H1 (cell line): ENCODE measurements around the gene FAU. TPM values are rescaled to one million over a fixed set of nuclear protein-coding genes. Genes with fewer than 3 reads are reported as not detected.

Experiments used
- CTCF ChIA-PET: fragments of 300-600 bp; sonication (Branson Sonifier 250); formaldehyde crosslinking; loops from one replicate; lab custom pipeline; 2021; ENCODE audit not compliant: partially characterized antibody; lab: Charles Lee
- POLR2A ChIA-PET: fragments of 300-600 bp; sonication (Branson Sonifier 250); formaldehyde crosslinking; loops from one replicate; lab custom pipeline; 2021; ENCODE audit warnings: inconsistent platforms; ENCODE audit not compliant: partially characterized antibody; lab: Charles Lee
- DNase-seq, 2 experiments: peaks; one replicate each; pipeline versions ENCODE4 v3.0.0 to v3.0.0-alpha.2; 2010 to 2022; ENCODE audit warnings: low spot score in 2 of 2, low read depth in 1 of 2, mixed read lengths in 1 of 2
- FAIRE-seq: peaks from 2 replicates; lab custom pipeline; 2011; peaks lifted over from hg19 to GRCh38; lab: Jason Lieb, UNC
- H2AFZ ChIP-seq: 2 replicates; pipeline ENCODE4 v1.8.1; 2012; ENCODE audit warnings: low read length, inconsistent platforms
- H2AK5ac ChIP-seq: 2 replicates; pipeline ENCODE4 v1.6.1; 2013; ENCODE audit warnings: low read depth, low read length
- H2BK120ac ChIP-seq: replicated peaks from 2 replicates; pipeline ENCODE3; 2013; ENCODE audit warnings: low read depth, low read length, inconsistent platforms
- H2BK12ac ChIP-seq: 2 replicates; pipeline ENCODE4 v1.6.1; 2013; ENCODE audit warnings: low read depth, low read length
- H2BK15ac ChIP-seq: 2 replicates; pipeline ENCODE4 v1.6.1; 2013; ENCODE audit warnings: low read length
- H2BK20ac ChIP-seq: 2 replicates; pipeline ENCODE4 v1.6.1; 2013; ENCODE audit warnings: low read length
- H2BK5ac ChIP-seq: 2 replicates; pipeline ENCODE4 v1.6.1; 2013; ENCODE audit warnings: low read depth, low read length
- H3K14ac ChIP-seq: 2 replicates; pipeline ENCODE4 v1.6.1; 2013; ENCODE audit warnings: inconsistent platforms; ENCODE audit not compliant: insufficient read length
- H3K18ac ChIP-seq: 2 replicates; pipeline ENCODE4 v1.6.1; 2013; ENCODE audit warnings: low read length; ENCODE audit errors: extremely low read depth
- H3K23ac ChIP-seq: 2 replicates; pipeline ENCODE4 v1.6.1; 2013; ENCODE audit warnings: inconsistent platforms; ENCODE audit not compliant: insufficient read length
- H3K23me2 ChIP-seq: 2 replicates; pipeline ENCODE4 v1.6.1; 2013; ENCODE audit warnings: low read depth, low read length
- H3K27ac ChIP-seq: 2 replicates; pipeline ENCODE4 v1.6.1; 2011; ENCODE audit warnings: low read depth, low read length, inconsistent platforms
- H3K27me3 ChIP-seq, 4 experiments: replicated peaks in 1 of 4; 1 replicate in 1 of 4; 2 replicates in 3 of 4; pipeline versions ENCODE4 v1.6.1 to v1.8.1; 2011 to 2013; ENCODE audit warnings: low read length in 3 of 4, mild to moderate bottlenecking in 3 of 4, inconsistent platforms in 2 of 4, mixed read lengths in 2 of 4, moderate library complexity in 1 of 4; ENCODE audit not compliant: control insufficient read depth in 3 of 4, insufficient read depth in 3 of 4; ENCODE audit errors: extremely low read depth in 1 of 4
- H3K36me3 ChIP-seq, 4 experiments: 2 replicates each; pipeline versions ENCODE4 v1.6.1 to v1.8.1; 2011 to 2013; ENCODE audit warnings: mild to moderate bottlenecking in 4 of 4, low read length in 3 of 4, moderate library complexity in 2 of 4, control low read depth in 1 of 4, inconsistent platforms in 1 of 4; ENCODE audit not compliant: insufficient read depth in 4 of 4, control insufficient read depth in 2 of 4
- H3K4ac ChIP-seq: replicated peaks from 2 replicates; pipeline ENCODE3; 2013; ENCODE audit warnings: low read length, low read depth, mixed read lengths, inconsistent platforms; ENCODE audit not compliant: insufficient read length
- H3K4me1 ChIP-seq, 4 experiments: replicated peaks in 1 of 4; 1 replicate in 1 of 4; 2 replicates in 3 of 4; pipeline versions ENCODE4 v1.6.1 to v1.8.1; 2011 to 2013; ENCODE audit warnings: low read length in 3 of 4, inconsistent platforms in 2 of 4, mixed read lengths in 1 of 4; ENCODE audit not compliant: insufficient read depth in 4 of 4, control insufficient read depth in 3 of 4
- H3K4me2 ChIP-seq, 2 experiments: 2 replicates each; pipeline versions ENCODE4 v1.6.1 to v1.8.1; 2011 to 2013; ENCODE audit warnings: low read depth in 2 of 2, low read length in 2 of 2, control low read depth in 1 of 2, inconsistent platforms in 1 of 2, mild to moderate bottlenecking in 1 of 2; ENCODE audit not compliant: insufficient read depth in 1 of 2
- H3K4me3 ChIP-seq, 4 experiments: fragments of 200-600, 300-600 bp in 1 of 4; sonication (generic), shearing (Covaris generic), sonication (Bioruptor Twin) in 1 of 4; 2 replicates each; pipeline versions ENCODE4 v1.5.1 to v1.8.1; 2011 to 2016; ENCODE audit warnings: low read length in 4 of 4, low read depth in 3 of 4, control low read depth in 2 of 4, inconsistent platforms in 2 of 4, mild to moderate bottlenecking in 2 of 4, mixed read lengths in 1 of 4, moderate library complexity in 1 of 4; ENCODE audit not compliant: insufficient read depth in 2 of 4; ENCODE audit errors: extremely low read depth in 1 of 4
- H3K56ac ChIP-seq: replicated peaks from 2 replicates; pipeline ENCODE3; 2013; ENCODE audit warnings: low read depth, mild to moderate bottlenecking, mixed read lengths, low read length, inconsistent platforms; ENCODE audit not compliant: insufficient read length
- H3K79me1 ChIP-seq: 2 replicates; pipeline ENCODE4 v1.6.1; 2013; ENCODE audit warnings: low read depth, low read length, control low read depth
- H3K79me2 ChIP-seq, 2 experiments: 2 replicates each; pipeline versions ENCODE4 v1.6.1 to v1.8.1; 2012 to 2013; ENCODE audit warnings: low read length in 2 of 2, mild to moderate bottlenecking in 2 of 2, inconsistent platforms in 1 of 2; ENCODE audit not compliant: insufficient read depth in 2 of 2, control insufficient read depth in 1 of 2
- H3K9ac ChIP-seq, 4 experiments: replicated peaks in 1 of 4; 1 replicate in 1 of 4; 2 replicates in 3 of 4; pipeline versions ENCODE4 v1.6.1 to v1.8.1; 2011 to 2013; ENCODE audit warnings: low read depth in 3 of 4, low read length in 3 of 4, control low read depth in 2 of 4, mild to moderate bottlenecking in 2 of 4, moderate library complexity in 2 of 4, inconsistent platforms in 1 of 4; ENCODE audit errors: extremely low read depth in 1 of 4
- H3K9me3 ChIP-seq, 2 experiments: 2 replicates each; pipeline versions ENCODE4 v1.6.1 to v1.8.1; 2012 to 2013; ENCODE audit warnings: mild to moderate bottlenecking in 2 of 2, moderate library complexity in 2 of 2, control low read depth in 1 of 2, inconsistent platforms in 1 of 2, low read depth in 1 of 2, low read length in 1 of 2, mixed read lengths in 1 of 2; ENCODE audit not compliant: insufficient read depth in 2 of 2
- H4K20me1 ChIP-seq, 2 experiments: replicated peaks in 1 of 2; 2 replicates each; pipeline versions ENCODE3 to v1.8.1; 2011 to 2013; ENCODE audit warnings: inconsistent platforms in 2 of 2, low read length in 2 of 2, mild to moderate bottlenecking in 1 of 2; ENCODE audit not compliant: insufficient read depth in 2 of 2, control insufficient read depth in 1 of 2
- H4K5ac ChIP-seq: 2 replicates; pipeline ENCODE4 v1.6.1; 2013; ENCODE audit warnings: low read length, low read depth, mixed read lengths, inconsistent platforms; ENCODE audit not compliant: insufficient read length
- H4K8ac ChIP-seq: 2 replicates; pipeline ENCODE4 v1.8.0; 2013; ENCODE audit warnings: mild to moderate bottlenecking, moderate library complexity, low read length, inconsistent platforms; ENCODE audit not compliant: insufficient read depth; ENCODE audit errors: extremely low read depth
- H4K91ac ChIP-seq: replicated peaks from 2 replicates; pipeline ENCODE3; 2013; ENCODE audit warnings: low read length, mixed read lengths, inconsistent platforms; ENCODE audit not compliant: insufficient read length
- WGBS, 2 experiments: shearing (Covaris generic) in 1 of 2; methylation state at CpG; one replicate each; pipeline versions ENCODE4 v1.1.6 to v1.1.7; 2013 to 2015; ENCODE audit warnings: low lambda C conversion rate in 2 of 2, mixed read lengths in 2 of 2, inconsistent platforms in 1 of 2, low coverage in 1 of 2, missing lambda C conversion rate in 1 of 2; ENCODE audit not compliant: insufficient replicate concordance in 2 of 2, insufficient coverage in 1 of 2, insufficient read length in 1 of 2; ENCODE audit errors: extremely low coverage in 1 of 2, missing lambda C conversion rate in 1 of 2; 5-methylcytosine and 5-hydroxymethylcytosine counted together
- polyA plus RNA-seq, 7 experiments: library from polyadenylated mRNA; depleted of rRNA in 3 of 7; stranded (reverse) in 5 of 7; unstranded in 2 of 7; fragments of >200 nt in 5 of 7; fragments of 200-250 nt in 2 of 7; gene quantifications; 1 replicate in 5 of 7; 2 replicates in 1 of 7; 4 replicates in 1 of 7; pipeline versions ENCODE4 v1.2.1 to v1.2.3, GENCODE V29; 2011 to 2013; ENCODE audit warnings: missing spikeins in 2 of 7, mixed read lengths in 2 of 7
- total RNA-seq: library from RNA; stranded (reverse); fragmentation: NEBNext Ultra II Directional; extraction: Animal tissue kit (Norgen Biotek cat#: 25700); gene quantifications from 2 replicates; pipeline ENCODE4 v1.2.1, GENCODE V29; 2021

Gene FAU
- total and polyA plus RNA-seq, 2 of the 8 experiments (the other 6 are each of a cell fraction or from before 2014, with no cell fraction given) = 826 to 896 TPM

- H3K23me2 ChIP-seq = peaks cover 17% of the 10 kb centered on the region; the same call in 1 of the 2 replicates
- H2BK120ac ChIP-seq = no peak overlapping the region
- H2BK15ac ChIP-seq = peak overlapping the region; percentile 50; the same call in 1 of the 2 replicates
- peak overlapping the region; percentile 17 for H4K91ac ChIP-seq
- peaks cover 4 to 14% of the 10 kb centered on the region in 2 experiments for H4K20me1 ChIP-seq
- no peak overlapping the region for H2AK5ac ChIP-seq
- peaks cover 2 to 24% (median 18%) of the 10 kb centered on the region in 4 experiments for H3K4me1 ChIP-seq
- CTCF ChIA-PET = interaction anchor here (1.2 kb wide), 1 partner anchor 37 kb away, joined by 3 read pairs; no protein-coding TSS in a partner anchor
- no peaks in the 10 kb centered on the region for H3K27me3 ChIP-seq
- peaks cover 8 to 27% (median 12%) of the 10 kb centered on the region in 4 experiments; a peak in 7 of 8 replicates for H3K36me3 ChIP-seq
- H2BK5ac ChIP-seq = no peak overlapping the region
- 96% methylated on average over 20 of the region's 21 CpGs; no CpG with 5 or more reads in 1 of the 2 experiments for WGBS, 2 experiments
- H2BK12ac ChIP-seq = no peak overlapping the region
- H3K79me1 ChIP-seq = peaks cover 8% of the 10 kb centered on the region
- H3K18ac ChIP-seq = no peak overlapping the region
- H3K4ac ChIP-seq = no peak overlapping the region
- no peak for DNase-seq
- H3K23ac ChIP-seq = no peak overlapping the region
- no peak overlapping the region for H3K56ac ChIP-seq
- H2AFZ ChIP-seq = no peak overlapping the region
- H3K79me2 ChIP-seq = peaks cover 0 to 13% of the 10 kb centered on the region in 2 experiments; a peak in 1 of 4 replicates
- peak overlapping the region in 1 of 2 experiments; percentile 80; a peak in 1 of 4 replicates for H3K4me2 ChIP-seq
- H3K9ac ChIP-seq = no peak overlapping the region
- no peak overlapping the region for H3K27ac ChIP-seq
- H3K4me3 ChIP-seq = no peak overlapping the region
- POLR2A ChIA-PET = interaction anchor here (0.8 to 17.4 kb wide), 15 partner anchors 8 to 371 kb away, joined by 3 to 305 read pairs (median 5); partner anchors contain the start of genes ARL2, CAPN1, MAP4K2 and RASGRP2
- H3K9me3 ChIP-seq = no peaks in the 10 kb centered on the region
- no peak overlapping the region for H2BK20ac ChIP-seq
- H3K14ac ChIP-seq = no peak overlapping the region
- no peak overlapping the region for H4K5ac ChIP-seq
- H4K8ac ChIP-seq = no peak overlapping the region
- FAIRE-seq = no peak
These were observed 6.4 kb downstream of the FAU start for GRCh38 chr11:65115361-65116082.
